Keratinocyte (primary cell): ENCODE measurements around the gene PTCRA.

Experiments
- EZH2 ChIP-seq: IDR thresholded peaks from one replicate; pipeline ENCODE4 v1.6.1; 2012; ENCODE audit warnings: inconsistent platforms, mild to moderate bottlenecking, low read length, moderate library complexity
- TF ChIP-seq, protein P1 (sequence below), 3 experiments: IDR thresholded peaks in 1 of 3; conservative IDR thresholded peaks in 1 of 3; optimal IDR thresholded peaks in 1 of 3; 2 replicates in 2 of 3; 3 replicates in 1 of 3; pipeline versions ENCODE3 to v1.5.1; 2011; ENCODE audit warnings: low read length in 3 of 3, mild to moderate bottlenecking in 3 of 3, moderate library complexity in 2 of 3, control low read depth in 1 of 3, inconsistent platforms in 1 of 3; ENCODE audit not compliant: insufficient read depth in 2 of 3; ENCODE audit errors: extremely low read depth in 1 of 3

DNA sequence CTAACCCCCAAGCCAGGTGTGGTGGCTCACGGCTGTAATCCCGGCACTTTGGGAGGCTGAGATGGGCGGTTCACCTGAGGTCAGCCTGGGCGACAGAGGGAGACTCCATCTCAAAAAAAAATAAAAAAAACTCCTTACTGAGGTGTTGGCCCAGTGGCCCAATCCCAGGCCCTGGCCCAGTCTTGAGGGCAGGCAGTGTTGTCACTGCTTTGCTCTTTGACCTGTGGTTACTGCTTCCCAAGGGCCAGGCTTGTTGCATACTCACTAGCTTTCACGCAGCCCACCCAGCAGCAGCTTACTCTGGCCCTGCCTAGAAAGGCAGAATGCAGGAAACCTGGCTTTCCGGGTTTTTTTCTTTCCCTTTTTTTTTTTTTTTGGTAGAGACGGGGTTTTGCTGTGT, 26.6 kb downstream of the PTCRA start:
- TF ChIP-seq, protein P1, sequence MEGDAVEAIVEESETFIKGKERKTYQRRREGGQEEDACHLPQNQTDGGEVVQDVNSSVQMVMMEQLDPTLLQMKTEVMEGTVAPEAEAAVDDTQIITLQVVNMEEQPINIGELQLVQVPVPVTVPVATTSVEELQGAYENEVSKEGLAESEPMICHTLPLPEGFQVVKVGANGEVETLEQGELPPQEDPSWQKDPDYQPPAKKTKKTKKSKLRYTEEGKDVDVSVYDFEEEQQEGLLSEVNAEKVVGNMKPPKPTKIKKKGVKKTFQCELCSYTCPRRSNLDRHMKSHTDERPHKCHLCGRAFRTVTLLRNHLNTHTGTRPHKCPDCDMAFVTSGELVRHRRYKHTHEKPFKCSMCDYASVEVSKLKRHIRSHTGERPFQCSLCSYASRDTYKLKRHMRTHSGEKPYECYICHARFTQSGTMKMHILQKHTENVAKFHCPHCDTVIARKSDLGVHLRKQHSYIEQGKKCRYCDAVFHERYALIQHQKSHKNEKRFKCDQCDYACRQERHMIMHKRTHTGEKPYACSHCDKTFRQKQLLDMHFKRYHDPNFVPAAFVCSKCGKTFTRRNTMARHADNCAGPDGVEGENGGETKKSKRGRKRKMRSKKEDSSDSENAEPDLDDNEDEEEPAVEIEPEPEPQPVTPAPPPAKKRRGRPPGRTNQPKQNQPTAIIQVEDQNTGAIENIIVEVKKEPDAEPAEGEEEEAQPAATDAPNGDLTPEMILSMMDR (optimal IDR thresholded peaks at IDR 0.05 in 1 of 3, IDR thresholded peaks at IDR 0.05 in 1 of 3, conservative IDR thresholded peaks at IDR 0.05 in 1 of 3; ENCODE audit: extremely low read depth in 1 of 3, insufficient read depth in 2 of 3, low read length in 3 of 3): no peak
- no peak for TF ChIP-seq EZH2
